Muscle layer of colon (tissue), 2 donors: ENCODE results near the gene E2F3.
"Not testable (repeated sequence)": the region's sequence is repeated elsewhere in the genome, so short reads cannot be mapped to it uniquely, and the experiment has no call there.

Experiments used
- H3K27ac ChIP-seq: one replicate; pipeline ENCODE4 v1.7.0; 2013; ENCODE audit warnings: low read depth, mild to moderate bottlenecking, low read length, moderate library complexity
- H3K27me3 ChIP-seq, 2 donors: one replicate each; pipeline ENCODE4 v1.7.0; 2013; ENCODE audit warnings: low read length in 2 of 2, mild to moderate bottlenecking in 2 of 2; ENCODE audit not compliant: insufficient read depth in 2 of 2, control insufficient read depth in 1 of 2
- H3K36me3 ChIP-seq: one replicate; pipeline ENCODE4 v1.7.0; 2013; ENCODE audit warnings: mild to moderate bottlenecking, low read length; ENCODE audit not compliant: insufficient read depth
- H3K4me1 ChIP-seq: one replicate; pipeline ENCODE4 v1.7.0; 2013; ENCODE audit warnings: mild to moderate bottlenecking, low read length; ENCODE audit not compliant: insufficient read depth
- H3K4me3 ChIP-seq, 2 donors: one replicate each; pipeline ENCODE4 v1.7.0; 2013; ENCODE audit warnings: low read length in 2 of 2, low read depth in 1 of 2, mild to moderate bottlenecking in 1 of 2, moderate library complexity in 1 of 2
- H3K9ac ChIP-seq: one replicate; pipeline ENCODE4 v1.7.0; 2013; ENCODE audit warnings: low read length
- H3K9me3 ChIP-seq: one replicate; pipeline ENCODE4 v1.7.0; 2013; ENCODE audit warnings: mild to moderate bottlenecking, low read length
- donor health status: abdominal sarcoma.
- donor health status: Adenocarcinoma of cecum.

Gene E2F3

DNA sequence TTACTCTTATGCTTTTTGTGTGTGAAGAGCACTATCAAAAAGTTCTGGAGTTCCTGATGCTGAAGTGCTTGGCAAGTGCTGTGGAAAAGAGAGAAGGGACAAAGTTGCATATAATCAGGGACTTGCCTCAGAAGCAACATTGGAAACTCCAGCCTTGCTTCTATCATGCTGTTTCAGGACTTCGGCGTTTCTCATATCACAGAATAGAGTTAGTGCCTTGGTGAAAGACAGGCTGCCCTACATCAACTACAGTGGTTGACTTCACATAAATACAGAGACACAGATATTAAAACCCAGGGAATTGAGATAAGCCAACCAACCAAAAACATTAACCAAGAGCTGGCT, 96.3 kb downstream of the E2F3 start:
- Histone ChIP-seq H3K27me3 (no peaks in the 10 kb centered on the region), H3K9me3 (no peaks in the 10 kb centered on the region), H3K4me1 (no peaks in the 10 kb centered on the region), H3K27ac (no peak overlapping the region), H3K36me3 (no peaks in the 10 kb centered on the region), H3K4me3 (no peak overlapping the region), H3K9ac (no peak overlapping the region)

DNA sequence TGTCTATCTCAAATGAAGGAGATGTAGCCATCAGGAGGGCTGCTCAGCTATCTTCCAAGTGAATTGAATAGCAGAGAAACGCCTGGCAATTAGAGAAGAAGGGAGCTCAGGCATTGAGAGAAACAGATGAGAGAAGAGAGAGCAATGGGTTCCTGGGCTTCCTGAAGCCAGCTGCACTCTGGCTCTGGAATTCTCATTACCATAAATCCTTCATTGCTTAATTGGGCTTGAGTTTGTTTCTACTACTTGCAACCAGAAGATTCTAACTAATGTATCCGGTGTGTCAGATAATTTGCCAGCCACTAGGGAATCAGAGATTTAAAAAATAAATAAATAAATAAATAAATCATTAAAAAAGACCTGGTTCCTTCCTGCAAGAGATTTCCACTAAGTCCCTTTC, 107.5 kb downstream of the E2F3 start:
- Histone ChIP-seq H3K4me3 (no peak overlapping the region), H3K36me3 (no peaks in the 10 kb centered on the region), H3K4me1 (no peaks in the 10 kb centered on the region), H3K27me3 (no peaks in the 10 kb centered on the region), H3K9me3 (no peaks in the 10 kb centered on the region), H3K27ac (no peak overlapping the region), H3K9ac (no peak overlapping the region)

DNA sequence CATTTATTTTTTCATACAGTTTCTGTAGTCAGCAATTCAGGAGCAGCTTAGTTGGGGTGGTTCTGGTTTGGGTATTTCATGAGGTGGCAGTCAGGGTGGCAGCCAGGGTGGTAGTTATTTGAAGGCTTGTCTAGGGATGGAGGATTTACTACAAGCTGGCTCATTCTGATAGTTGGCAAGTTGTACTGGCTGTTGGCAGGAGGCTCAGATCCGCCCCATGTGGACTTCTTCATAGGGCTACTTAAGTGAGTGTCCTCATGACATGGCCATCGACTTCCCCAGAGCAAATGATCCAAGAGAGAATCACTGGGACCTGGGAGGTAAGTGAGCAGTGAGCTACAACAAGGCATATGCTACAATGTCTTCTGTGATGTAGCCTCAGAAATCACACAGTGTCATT, 110.2 kb downstream of the E2F3 start:
- Histone ChIP-seq H3K36me3 (no peaks in the 10 kb centered on the region), H3K4me3 (no peak overlapping the region), H3K27ac (no peak overlapping the region), H3K9me3 (no peaks in the 10 kb centered on the region), H3K27me3 (no peaks in the 10 kb centered on the region), H3K9ac (no peak overlapping the region), H3K4me1 (no peaks in the 10 kb centered on the region)

DNA sequence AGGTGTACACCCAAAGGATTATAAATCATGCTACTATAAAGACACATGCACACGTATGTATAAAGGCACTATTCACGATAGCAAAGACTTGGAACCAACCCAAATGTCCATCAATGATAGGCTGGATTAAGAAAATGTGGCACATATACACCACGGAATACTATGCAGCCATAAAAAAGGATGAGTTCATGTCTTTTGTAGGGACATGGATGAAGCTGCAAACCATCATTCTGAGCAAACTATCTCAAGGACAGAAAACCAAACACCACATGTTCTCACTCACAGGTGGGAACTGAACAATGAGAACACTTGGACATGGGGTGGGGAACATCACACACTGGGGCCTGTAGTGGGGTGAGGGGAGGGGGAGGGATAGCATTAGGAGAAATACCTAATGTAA, 123.5 kb downstream of the E2F3 start:
- not testable (repeated sequence) for H3K9ac ChIP-seq, H3K9me3 ChIP-seq, H3K4me1 ChIP-seq, H3K27ac ChIP-seq, H3K36me3 ChIP-seq, H3K27me3 ChIP-seq, H3K4me3 ChIP-seq

DNA sequence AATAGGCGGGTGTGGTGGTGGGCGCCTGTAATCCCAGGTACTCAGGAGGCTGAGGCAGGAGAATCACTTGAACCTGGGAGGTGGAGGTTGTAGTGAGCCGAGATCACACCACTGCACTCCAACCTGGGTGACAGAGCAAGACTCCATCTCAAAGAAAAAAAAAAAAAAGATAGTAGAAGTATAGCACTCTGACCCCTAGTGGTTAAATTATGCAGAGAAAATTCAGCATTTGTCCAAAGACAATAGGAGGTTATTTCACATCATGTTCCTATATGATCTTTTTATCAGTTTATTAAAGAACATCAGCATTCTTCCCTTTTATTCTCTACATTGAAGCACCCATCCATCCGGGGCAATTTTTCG, 127.4 kb downstream of the E2F3 start:
- not testable (repeated sequence) for H3K27me3 ChIP-seq, H3K9me3 ChIP-seq, H3K4me3 ChIP-seq

DNA sequence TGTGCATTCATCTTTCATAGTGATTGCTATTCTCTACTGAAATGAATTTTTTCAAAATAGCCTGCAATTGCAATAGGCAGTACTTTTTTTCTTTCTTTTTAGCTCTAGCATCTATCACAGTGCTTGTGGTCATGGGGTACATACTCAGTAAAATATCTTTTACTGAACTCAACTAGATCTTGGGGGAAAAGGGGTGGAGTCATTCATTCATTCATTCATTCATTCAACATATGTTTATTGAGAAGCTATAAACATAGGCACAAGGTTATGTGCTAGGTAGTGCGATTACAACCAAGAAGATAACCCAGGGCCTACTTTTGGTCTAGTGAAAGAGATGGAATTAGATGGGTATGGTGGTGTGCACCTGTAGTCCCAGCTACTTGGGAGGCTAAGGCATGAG, 131.2 kb downstream of the E2F3 start:
- Histone ChIP-seq H3K9me3 (no peaks in the 10 kb centered on the region), H3K9ac (no peak overlapping the region), H3K4me3 (no peak overlapping the region), H3K27me3 (no peaks in the 10 kb centered on the region), H3K36me3 (peaks cover 8% of the 10 kb centered on the region), H3K27ac (no peak overlapping the region), H3K4me1 (peaks cover 10% of the 10 kb centered on the region)

More for the DNA sequence above, 127.4 kb downstream of the E2F3 start:
- H3K36me3 ChIP-seq, H3K9ac ChIP-seq, H3K4me1 ChIP-seq, H3K27ac ChIP-seq: not testable (repeated sequence)

DNA sequence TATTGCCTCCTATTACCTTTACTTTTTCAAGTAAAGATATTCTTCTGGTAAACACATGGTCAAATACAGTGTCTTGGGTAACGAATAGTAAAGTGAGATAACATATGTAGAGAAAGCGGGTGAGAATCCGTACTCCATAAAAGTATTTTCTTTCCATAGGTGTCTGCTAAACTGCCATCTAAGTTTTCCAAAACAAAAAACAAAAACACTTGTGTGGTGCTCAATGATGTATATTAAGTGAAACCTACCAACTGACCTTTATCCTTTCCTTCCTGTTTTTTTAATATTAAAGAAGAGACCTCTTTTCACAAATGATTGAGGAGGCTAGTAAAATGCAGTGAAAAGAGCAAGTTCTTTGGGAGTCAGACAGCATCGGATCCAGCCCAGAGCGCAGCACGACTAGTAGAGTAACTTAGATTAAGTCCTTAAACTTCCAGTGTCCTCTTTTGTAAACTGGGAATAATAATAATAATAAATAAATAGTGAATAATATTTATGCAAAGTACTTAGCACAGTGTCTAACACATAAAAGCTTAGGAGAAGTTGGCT, 132.1 kb downstream of the E2F3 start:
- peaks cover 10% of the 10 kb centered on the region for H3K4me1 ChIP-seq
- peak overlapping the region in 1 of 2 donors; percentile 96 for H3K4me3 ChIP-seq
- no peaks in the 10 kb centered on the region for H3K9me3 ChIP-seq
- H3K36me3 ChIP-seq = peaks cover 8% of the 10 kb centered on the region
- H3K27ac ChIP-seq = peak overlapping the region; percentile 26
- H3K9ac ChIP-seq = no peak overlapping the region
- H3K27me3 ChIP-seq = no peaks in the 10 kb centered on the region

DNA sequence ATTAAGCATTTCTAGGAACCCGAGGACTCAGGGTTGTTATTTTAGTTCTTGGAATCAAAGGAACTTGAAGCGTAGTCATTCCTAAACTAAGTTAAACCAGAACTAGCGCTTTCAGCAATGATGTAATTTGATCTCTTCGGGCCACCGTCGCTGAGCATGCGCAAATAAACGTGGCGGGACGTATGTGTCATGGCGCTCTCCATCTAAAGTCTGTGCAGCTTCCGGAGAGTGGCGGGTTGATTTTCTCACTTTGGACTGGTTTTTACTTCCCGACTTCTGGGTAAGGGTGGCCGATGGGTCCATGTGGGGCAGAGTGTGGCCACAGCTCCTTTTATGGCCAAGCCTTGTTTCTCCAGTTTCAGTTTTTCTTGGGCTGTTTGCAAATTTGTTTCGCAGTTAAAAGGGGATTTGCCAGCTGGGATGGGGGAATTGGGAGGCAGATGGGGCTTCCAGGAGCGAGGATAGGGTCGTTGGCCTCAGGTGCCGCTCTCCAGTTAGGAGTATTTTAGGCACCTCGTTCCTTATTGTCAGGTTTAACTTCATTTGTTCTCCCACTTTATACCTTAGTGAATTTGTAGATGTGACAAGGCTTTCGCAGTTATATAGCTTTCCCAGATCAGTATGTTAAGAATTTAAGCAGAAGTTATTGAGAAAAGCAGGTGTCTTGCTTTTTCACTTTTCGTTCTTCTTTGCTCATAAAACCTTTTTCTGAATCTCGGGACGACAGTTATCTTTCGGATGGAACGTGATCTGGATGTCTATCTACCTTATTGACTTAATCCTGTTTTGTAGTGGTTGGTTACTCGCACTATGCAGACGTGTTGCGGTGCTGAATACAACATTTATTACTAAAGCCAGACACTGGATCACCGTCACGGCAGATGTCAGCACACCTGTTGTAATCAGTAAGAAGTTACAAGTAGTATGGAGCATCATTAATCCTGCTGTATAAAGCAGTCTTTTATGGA, 132.9 kb downstream of the E2F3 start, which contains the start of gene CDKAL1:
Gene CDKAL1, plus strand, starts transcription at position 163 of the 968 bp plus-strand sequence. CDS start 11,894 bp downstream, outside the sequence.
- Histone ChIP-seq H3K4me3 (peak within 1 kb of the TSS; percentile 82 to 96), H3K27ac (peak within 1 kb of the TSS; percentile 70), H3K9me3 (no peaks in the 10 kb centered on the region), H3K27me3 (no peaks in the 10 kb centered on the region), H3K36me3 (peaks cover 8% of the 10 kb centered on the region), H3K4me1 (peaks cover 10% of the 10 kb centered on the region), H3K9ac (peak within 1 kb of the TSS; percentile 86)

DNA sequence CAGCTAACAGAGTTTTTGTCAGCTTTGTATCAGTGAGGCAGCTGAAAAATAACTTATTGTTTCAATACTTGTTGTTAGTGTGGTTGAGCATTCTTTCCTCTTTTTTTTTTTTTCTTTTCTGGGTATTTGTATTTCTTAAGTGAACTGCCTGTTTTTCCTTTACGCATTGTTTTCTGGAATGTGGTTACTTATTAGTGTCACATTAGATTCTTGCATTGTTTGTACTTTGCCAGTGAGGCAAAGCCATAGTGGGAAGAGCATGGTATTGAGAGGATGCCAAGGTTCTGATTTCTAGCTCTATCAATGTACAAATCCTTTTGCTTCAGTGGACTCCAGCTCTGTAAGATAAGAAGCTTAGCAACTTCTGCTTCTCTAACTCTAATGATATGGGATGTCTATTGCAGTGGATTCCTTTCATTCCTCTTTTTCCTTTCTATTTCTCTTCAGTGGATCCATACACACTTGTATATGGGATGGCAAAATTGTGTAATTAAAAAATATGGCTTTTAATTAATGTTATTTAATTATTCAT, 136.5 kb downstream of the E2F3 start:
- no peaks in the 10 kb centered on the region for H3K27me3 ChIP-seq
- peaks cover 22% of the 10 kb centered on the region for H3K36me3 ChIP-seq
- H3K4me1 ChIP-seq = peaks cover 18% of the 10 kb centered on the region
- no peak overlapping the region for H3K27ac ChIP-seq
- H3K4me3 ChIP-seq = no peak overlapping the region
- no peak overlapping the region for H3K9ac ChIP-seq
- H3K9me3 ChIP-seq = no peaks in the 10 kb centered on the region

DNA sequence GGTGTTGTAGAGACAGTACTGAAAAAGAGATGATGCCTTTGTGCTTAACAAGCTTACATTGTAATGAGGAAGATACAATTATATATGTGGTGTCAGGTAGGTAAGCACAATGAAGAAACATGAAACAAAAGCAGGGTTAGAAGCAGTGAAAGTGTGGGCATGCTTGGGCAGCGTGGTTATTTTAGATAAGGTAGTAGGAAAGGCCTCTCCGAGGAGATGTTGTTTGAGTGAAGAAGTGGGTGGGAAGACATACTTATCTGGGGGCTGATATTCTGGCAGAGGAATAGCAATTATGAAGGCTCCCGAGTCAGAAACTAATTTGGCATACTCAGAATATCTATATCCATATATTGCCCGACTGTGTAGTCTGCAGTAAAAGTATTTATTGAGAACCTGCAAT, 137.2 kb downstream of the E2F3 start:
- no peaks in the 10 kb centered on the region for H3K27me3 ChIP-seq
- no peaks in the 10 kb centered on the region for H3K9me3 ChIP-seq
- H3K9ac ChIP-seq = no peak overlapping the region
- peaks cover 22% of the 10 kb centered on the region for H3K36me3 ChIP-seq
- peaks cover 21% of the 10 kb centered on the region for H3K4me1 ChIP-seq
- no peak overlapping the region for H3K4me3 ChIP-seq
- no peak overlapping the region for H3K27ac ChIP-seq

DNA sequence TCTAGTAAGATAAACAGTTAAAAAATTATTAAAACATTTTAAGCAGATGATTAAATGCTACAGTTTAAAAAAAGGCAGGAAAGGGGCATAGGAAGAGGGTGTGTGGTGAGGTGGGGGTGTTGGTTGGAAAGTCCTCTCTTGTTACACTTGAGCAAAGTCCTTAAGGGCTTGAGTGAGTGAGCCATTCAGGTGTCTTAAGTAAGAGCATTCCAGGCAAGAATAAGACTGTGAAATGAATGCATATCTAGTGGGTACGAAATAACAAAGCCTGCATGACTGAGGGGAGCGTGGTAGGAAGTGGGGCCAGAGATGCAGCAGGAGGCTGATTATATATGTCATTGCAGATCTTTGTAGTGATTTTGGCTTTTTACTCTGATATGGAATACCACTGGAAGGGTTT, 137.7 kb downstream of the E2F3 start:
- H3K9ac ChIP-seq = no peak overlapping the region
- H3K36me3 ChIP-seq = peaks cover 22% of the 10 kb centered on the region
- no peak overlapping the region for H3K27ac ChIP-seq
- no peaks in the 10 kb centered on the region for H3K9me3 ChIP-seq
- H3K4me1 ChIP-seq = peaks cover 21% of the 10 kb centered on the region
- H3K27me3 ChIP-seq = no peaks in the 10 kb centered on the region
- H3K4me3 ChIP-seq = no peak overlapping the region
